ENCODE data around the gene BTRC.

BTRC gene

GRCh38 chr10:101441541-101442455 lies 87.8 kb downstream of the BTRC start:
- TF ChIP-seq ZFX (IDR thresholded peaks at IDR 0.05; ENCODE audit: borderline replicate concordance) = no peak
- TF ChIP-seq, protein P1, sequence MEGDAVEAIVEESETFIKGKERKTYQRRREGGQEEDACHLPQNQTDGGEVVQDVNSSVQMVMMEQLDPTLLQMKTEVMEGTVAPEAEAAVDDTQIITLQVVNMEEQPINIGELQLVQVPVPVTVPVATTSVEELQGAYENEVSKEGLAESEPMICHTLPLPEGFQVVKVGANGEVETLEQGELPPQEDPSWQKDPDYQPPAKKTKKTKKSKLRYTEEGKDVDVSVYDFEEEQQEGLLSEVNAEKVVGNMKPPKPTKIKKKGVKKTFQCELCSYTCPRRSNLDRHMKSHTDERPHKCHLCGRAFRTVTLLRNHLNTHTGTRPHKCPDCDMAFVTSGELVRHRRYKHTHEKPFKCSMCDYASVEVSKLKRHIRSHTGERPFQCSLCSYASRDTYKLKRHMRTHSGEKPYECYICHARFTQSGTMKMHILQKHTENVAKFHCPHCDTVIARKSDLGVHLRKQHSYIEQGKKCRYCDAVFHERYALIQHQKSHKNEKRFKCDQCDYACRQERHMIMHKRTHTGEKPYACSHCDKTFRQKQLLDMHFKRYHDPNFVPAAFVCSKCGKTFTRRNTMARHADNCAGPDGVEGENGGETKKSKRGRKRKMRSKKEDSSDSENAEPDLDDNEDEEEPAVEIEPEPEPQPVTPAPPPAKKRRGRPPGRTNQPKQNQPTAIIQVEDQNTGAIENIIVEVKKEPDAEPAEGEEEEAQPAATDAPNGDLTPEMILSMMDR (IDR thresholded peaks at IDR 0.05) = peak; percentile 75
- no peak overlapping the region for H3K27ac ChIP-seq

GRCh38 chr10:101442456-101442800 lies 88.5 kb downstream of the BTRC start:
- TF ChIP-seq, protein P1 (IDR thresholded peaks at IDR 0.05) = peak; percentile 31
- no peak for TF ChIP-seq ZFX (IDR thresholded peaks at IDR 0.05; ENCODE audit: borderline replicate concordance)

DNA sequence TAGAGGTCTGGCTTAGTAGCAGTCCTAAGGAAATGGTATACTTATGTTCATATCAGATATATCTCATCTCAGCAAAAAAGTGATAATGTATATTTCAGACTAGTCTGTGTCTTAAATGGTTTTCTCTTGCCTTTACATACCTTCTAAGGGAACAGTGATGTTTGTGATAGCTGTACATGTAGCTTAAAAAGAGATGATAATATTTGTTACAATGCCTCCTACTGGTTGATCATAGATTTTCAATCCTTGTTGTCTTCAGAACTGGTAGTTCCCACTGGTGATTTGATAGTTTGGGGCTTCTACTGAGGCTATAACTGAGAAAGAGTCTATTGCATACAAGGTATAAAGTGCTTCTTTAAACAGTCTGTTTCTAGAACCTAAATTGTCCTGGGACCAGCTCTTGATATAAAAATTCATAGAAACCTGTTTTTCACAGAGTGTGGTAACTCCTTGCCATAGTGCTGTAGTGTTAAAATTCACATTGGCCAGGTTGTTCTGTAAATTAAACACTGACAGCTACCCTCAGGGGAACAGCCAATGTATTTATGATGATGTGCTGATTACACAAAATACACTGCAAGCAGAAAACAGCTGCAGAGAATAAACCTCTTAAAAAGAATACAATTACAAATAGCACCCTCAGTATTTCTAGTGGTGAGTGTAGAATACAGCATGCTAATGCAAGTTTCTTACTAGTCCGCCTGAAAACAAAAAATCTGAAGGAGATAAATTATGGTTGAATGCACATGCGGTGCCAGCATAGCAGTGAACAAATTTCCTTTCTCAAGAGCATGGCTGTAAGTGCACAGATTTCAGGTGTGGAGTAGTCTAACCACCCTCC lies 90.3 kb downstream of the BTRC start:
- no peak overlapping the region for H3K27ac ChIP-seq
- TF ChIP-seq, protein P1 (IDR thresholded peaks at IDR 0.05) = peak; percentile 71
- TF ChIP-seq ZFX (IDR thresholded peaks at IDR 0.05; ENCODE audit: borderline replicate concordance) = no peak

More at GRCh38 chr10:101442456-101442800, 88.5 kb downstream of the BTRC start:
- no peak overlapping the region for H3K27ac ChIP-seq

GRCh38 chr10:101446071-101446470 lies 92.1 kb downstream of the BTRC start:
- TF ChIP-seq, protein P1 (IDR thresholded peaks at IDR 0.05) = no peak
- TF ChIP-seq ZFX (IDR thresholded peaks at IDR 0.05; ENCODE audit: borderline replicate concordance) = no peak
- no peak overlapping the region for H3K27ac ChIP-seq

- H3K27ac ChIP-seq = no peak overlapping the region
- TF ChIP-seq, protein P1 (IDR thresholded peaks at IDR 0.05) = no peak
- TF ChIP-seq ZFX (IDR thresholded peaks at IDR 0.05; ENCODE audit: borderline replicate concordance) = no peak
Observed at GRCh38 chr10:101446947-101447346, 93.0 kb downstream of the BTRC start.

GRCh38 chr10:101447477-101447876 lies 93.5 kb downstream of the BTRC start:
- H3K27ac ChIP-seq = no peak overlapping the region
- TF ChIP-seq, protein P1 (IDR thresholded peaks at IDR 0.05) = no peak
- TF ChIP-seq ZFX (IDR thresholded peaks at IDR 0.05; ENCODE audit: borderline replicate concordance) = no peak
